ENCODE measurements around the gene CDH20.

DNA sequence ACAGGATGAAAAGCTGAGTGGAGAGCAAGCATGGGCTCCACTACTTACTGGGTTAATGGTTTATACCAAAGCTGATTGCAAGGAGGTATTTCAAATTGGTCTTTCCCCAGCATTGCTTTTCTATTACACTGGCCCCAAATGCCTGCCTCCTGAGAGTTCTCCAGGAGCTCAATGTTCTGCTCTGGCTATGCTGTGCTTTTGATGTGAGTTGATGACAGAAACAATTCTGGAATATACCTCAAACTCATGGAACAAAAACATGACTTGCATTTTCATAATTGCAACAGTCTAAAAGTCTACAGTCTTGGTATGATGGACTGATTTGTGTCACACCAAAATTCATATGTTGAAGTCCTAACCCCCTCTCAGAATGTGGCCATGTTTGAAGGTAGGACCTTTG is 258.0 kb downstream of the CDH20 start:
- no peak for TF ChIP-seq CTCF (IDR thresholded peaks at IDR 0.05; ENCODE audit: insufficient read depth, low read length, poor library complexity, severe bottlenecking)
- no peak for TF ChIP-seq EZH2phosphoT487 (conservative IDR thresholded peaks at IDR 0.05; ENCODE audit: low read length)
